GM21717 (cell line): ENCODE results near the gene PRX.
"Not testable (repeated sequence)": the region's sequence is repeated elsewhere in the genome, so short reads cannot be mapped to it uniquely, and the experiment has no call there.

ENCODE experiments used
- ATAC-seq: cut with Tn5 transposase; IDR thresholded peaks from one replicate; pipeline ENCODE4 v1.9.1; 2021; ENCODE audit warnings: mild to moderate bottlenecking, moderate library complexity; ENCODE audit not compliant: unreplicated experiment

PRX gene

GRCh38 chr19:40413291-40413845 is at the start of gene PRX:
TSS of gene PRX (minus strand) at chr19:40413378. CDS start at chr19:40407932, 5,446 bp downstream.
- no peak for ATAC-seq

DNA sequence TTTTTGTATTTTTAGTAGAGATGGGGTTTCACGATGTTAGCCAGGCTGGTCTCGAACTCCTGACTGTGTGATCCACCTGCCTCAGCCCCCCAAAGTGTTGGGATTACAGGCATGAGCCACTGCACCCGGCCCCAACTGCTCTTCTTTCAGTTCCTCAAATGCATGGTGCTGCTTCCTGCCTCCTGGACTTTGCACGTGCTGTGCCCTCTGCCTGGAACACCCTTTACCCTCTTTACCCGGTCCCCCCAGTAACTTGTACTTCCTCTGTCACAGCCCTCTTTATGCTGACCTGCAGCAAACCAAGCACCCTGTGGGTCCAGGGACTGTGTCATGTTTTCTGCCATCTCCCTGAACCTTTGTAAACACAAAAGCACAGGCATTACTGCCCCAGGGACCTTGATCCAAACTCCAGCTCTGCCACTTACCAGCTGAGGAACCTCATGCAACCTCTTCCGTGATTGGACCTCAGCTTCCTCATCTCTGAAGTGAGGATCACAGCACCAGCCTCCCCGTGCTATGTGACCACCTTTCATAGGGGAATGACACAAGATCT is 48.6 kb upstream of the PRX start:
- ATAC-seq: no peak

- ATAC-seq: no peak
Observed at GRCh38 chr19:40460185-40460584, 47.0 kb upstream of the PRX start.

- ATAC-seq: no peak
Observed at GRCh38 chr19:40458597-40458974, 45.4 kb upstream of the PRX start.

- no peak for ATAC-seq
Observed at GRCh38 chr19:40457953-40458596, 44.9 kb upstream of the PRX start.

GRCh38 chr19:40457048-40457447 is 43.9 kb upstream of the PRX start:
- ATAC-seq: no peak

GRCh38 chr19:40453943-40454342 is 40.8 kb upstream of the PRX start:
- ATAC-seq: not testable (repeated sequence)

DNA sequence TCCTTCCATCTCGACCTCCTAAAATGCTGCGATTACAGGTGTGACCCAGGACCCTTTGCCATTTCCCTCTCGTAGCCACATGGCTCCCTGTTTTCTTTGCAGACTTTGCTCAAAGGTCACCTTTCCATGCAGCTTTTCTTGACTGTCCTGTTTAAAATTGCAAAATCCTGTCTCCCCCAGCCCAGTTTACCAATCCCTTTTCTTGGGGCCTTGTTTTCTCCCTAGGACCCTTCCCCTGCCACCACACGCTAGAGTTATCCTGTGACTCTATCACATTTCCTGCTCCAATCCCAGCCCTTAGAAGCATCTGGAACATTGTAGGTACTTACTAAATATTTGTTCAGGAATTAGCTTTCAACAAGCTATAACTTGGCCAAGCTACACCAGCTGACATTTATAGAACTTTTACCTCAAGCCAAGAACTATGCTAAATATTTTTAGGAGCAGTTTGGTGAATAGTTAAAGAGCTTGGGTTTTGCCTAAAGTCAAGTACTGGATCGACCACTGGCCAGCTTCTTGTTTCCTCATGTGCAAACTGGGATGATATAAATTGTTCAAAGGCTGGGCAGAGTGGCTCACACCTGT is 40.1 kb upstream of the PRX start:
- no peak for ATAC-seq

DNA sequence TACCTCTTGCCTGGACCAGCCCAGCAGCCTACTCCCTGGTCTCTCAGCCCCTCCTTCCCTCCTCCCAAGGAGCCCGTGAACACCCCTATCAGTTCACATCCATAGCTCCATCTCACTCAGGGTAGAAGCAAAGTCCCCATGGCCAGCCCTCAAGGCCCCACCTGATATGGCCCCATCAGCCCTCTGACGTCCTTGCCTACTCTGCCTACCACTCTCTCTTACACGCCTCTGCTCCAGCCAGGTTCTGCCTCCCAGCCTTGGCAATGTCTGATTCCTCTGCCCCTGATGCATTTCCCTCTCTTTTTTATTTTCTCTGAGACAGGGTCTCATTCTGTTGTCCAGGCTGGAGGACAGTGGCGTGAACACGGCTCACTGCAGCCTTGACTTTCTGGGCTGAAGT is 38.8 kb upstream of the PRX start:
- ATAC-seq: no peak

- ATAC-seq: no peak
Observed at GRCh38 chr19:40450664-40451063, 37.5 kb upstream of the PRX start.

GRCh38 chr19:40449506-40449905 is 36.3 kb upstream of the PRX start:
- no peak for ATAC-seq

GRCh38 chr19:40446263-40446784 is 33.1 kb upstream of the PRX start:
- no peak for ATAC-seq

DNA sequence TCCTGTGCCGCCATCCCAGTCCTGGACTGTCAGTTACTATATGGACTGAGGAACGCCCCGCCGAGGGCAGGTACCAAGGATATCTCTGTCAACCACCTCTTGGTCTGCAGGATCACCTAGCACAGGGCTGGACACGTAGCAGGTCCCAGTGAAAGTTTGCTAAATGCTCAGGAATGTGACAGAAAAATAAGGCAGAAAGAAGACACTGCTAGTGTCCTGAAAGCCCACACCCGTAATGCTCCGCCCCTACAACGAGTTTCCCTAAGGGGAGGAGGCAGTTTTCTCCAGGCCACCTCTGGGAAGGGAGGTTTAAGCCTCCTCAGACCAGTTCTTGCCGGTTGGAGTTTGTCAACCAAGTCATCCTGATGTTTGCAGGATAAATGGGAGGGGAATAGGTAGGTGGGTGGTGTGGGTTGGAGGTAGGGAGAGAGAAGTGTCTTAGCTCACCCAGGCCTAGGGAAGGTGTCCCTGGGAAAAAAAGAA is 32.6 kb upstream of the PRX start:
- no peak for ATAC-seq

GRCh38 chr19:40444825-40445312 is 31.7 kb upstream of the PRX start:
- ATAC-seq: no peak

GRCh38 chr19:40444000-40444824 is 31.0 kb upstream of the PRX start, which contains the start of gene SERTAD3:
TSS of gene SERTAD3 (minus strand) at chr19:40444335. CDS start at chr19:40442080, 2,255 bp downstream.
- ATAC-seq: peak; percentile 53

- peak; percentile 61 for ATAC-seq
Observed at GRCh38 chr19:40443131-40443999, 30.2 kb upstream of the PRX start.

DNA sequence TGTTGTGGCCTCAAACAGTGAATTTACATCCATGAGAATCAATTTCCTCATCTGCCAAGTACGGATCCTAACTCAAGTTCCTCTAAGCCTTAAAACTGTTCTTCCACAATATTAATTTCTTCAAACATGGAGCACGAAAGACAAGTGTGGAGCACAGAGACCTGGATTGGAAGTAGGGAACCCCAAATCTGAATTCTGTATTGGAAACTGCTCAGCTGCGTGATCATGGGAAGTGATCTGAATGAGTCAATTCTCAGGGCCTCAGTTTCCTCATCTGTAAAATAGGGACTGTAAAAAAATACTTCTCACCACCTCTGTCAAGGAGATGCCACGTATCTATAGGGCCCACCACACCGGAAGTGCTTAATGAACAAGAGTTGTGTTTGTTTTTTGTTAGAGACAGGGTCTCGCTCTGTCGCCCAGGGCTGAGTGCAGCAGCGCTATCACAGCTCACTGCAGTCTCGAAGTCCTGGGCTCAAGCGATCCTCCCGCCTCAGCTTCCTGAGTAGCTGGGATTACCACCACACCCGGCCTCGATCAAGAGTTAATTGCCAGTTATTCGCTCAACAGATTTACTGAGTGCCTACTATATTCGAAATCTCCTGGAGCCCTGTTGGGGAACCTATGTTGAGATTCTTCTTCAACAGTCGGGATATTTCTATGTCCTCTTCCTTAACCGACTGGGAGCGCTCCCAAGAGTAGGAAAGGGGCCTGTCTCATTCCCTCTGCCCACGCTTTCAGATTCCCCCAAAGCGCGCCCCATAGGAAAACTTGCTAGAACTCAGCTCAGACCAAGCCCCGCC is 29.4 kb upstream of the PRX start:
- no peak for ATAC-seq

DNA sequence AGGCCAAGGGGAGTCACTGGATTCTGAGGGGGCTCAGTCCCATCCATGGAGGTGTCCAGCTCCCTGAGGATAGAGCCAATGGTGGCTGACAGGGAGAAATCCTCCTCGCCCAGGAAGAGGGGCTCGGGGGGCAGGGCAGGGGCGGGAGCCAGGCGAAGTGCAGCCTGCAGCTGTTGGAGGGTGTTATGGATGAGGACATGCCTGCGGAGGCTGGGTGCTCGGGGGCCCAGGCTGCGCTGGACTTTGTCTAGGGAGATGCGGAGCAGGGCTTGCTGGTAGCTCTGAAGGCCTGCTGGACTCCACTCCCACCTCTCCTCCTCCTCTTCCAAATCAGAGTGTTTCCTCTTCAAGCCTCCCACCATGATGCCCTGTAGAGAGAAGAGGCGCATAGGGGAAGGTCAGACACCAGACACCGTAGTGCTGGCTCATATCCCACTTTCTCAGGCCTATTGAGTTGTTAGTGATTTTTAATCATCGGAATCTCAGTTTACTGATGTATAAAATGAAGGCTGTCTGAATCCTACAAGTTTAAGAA is 28.6 kb upstream of the PRX start:
- ATAC-seq: no peak

DNA sequence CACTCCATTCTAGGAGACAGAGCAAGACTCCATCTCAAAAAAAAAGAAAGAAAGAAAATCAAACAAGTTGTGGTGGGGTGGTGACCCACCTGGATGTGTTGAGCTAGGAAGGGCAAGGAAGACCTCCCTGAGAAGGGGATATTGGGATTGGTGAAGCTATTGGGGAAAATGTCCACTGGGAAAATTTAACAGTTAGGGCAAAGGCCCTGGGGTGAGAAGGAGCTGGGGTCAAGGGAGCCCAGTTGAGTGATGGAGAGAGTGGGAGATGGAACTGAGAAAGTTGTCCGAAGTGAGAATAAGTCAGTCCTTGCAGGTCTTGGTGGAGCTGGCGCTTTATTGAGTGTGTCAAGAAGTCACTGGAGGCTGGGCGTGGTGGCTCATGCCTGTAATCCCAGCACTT is 25.1 kb upstream of the PRX start:
- no peak for ATAC-seq
